Measurements from ENCODE around the gene ATP11A. TPM values are rescaled to one million over a fixed set of nuclear protein-coding genes. Genes with fewer than 3 reads are reported as not detected.

ATP11A gene
- total RNA-seq, 2 donors from 2014 or later, result 10.9 to 89.3 TPM

GRCh38 chr13:112645327-112645914, 44.4 kb upstream of the ATP11A start:
- DNase-seq (ENCODE audit: low spot score), result no peak
- Histone ChIP-seq H3K4me1 (replicated peaks) (no peaks in the 10 kb centered on the region), H3K4me3 (no peak overlapping the region), H3K9me3 (no peaks in the 10 kb centered on the region), H3K36me3 (no peaks in the 10 kb centered on the region), H3K27me3 (replicated peaks; ENCODE audit: insufficient read depth) (no peaks in the 10 kb centered on the region), H3K27ac (no peak overlapping the region)
- intact Hi-C loops (cut with DNase I), result no loop called here
- TF ChIP-seq, protein P1, sequence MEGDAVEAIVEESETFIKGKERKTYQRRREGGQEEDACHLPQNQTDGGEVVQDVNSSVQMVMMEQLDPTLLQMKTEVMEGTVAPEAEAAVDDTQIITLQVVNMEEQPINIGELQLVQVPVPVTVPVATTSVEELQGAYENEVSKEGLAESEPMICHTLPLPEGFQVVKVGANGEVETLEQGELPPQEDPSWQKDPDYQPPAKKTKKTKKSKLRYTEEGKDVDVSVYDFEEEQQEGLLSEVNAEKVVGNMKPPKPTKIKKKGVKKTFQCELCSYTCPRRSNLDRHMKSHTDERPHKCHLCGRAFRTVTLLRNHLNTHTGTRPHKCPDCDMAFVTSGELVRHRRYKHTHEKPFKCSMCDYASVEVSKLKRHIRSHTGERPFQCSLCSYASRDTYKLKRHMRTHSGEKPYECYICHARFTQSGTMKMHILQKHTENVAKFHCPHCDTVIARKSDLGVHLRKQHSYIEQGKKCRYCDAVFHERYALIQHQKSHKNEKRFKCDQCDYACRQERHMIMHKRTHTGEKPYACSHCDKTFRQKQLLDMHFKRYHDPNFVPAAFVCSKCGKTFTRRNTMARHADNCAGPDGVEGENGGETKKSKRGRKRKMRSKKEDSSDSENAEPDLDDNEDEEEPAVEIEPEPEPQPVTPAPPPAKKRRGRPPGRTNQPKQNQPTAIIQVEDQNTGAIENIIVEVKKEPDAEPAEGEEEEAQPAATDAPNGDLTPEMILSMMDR (IDR thresholded peaks at IDR 0.05), result no peak
- TF ChIP-seq POLR2A (IDR thresholded peaks at IDR 0.05), result no peak
- TF ChIP-seq POLR2AphosphoS5 (IDR thresholded peaks at IDR 0.05), result no peak
- 87% methylated on average over 49 of the region's 49 CpGs for WGBS

GRCh38 chr13:112647256-112647655, 42.6 kb upstream of the ATP11A start:
- DNase-seq (ENCODE audit: low spot score), result no peak
- H3K4me3 ChIP-seq, result no peak overlapping the region
- H3K27me3 ChIP-seq (replicated peaks; ENCODE audit: insufficient read depth), result no peaks in the 10 kb centered on the region
- H3K9me3 ChIP-seq, result no peaks in the 10 kb centered on the region
- intact Hi-C loops (cut with DNase I), result no loop called here
- no peak overlapping the region for H3K27ac ChIP-seq
- 89% methylated on average over 14 of the region's 14 CpGs for WGBS
- H3K36me3 ChIP-seq, result no peaks in the 10 kb centered on the region
- H3K4me1 ChIP-seq (replicated peaks), result no peaks in the 10 kb centered on the region
- TF ChIP-seq POLR2A (IDR thresholded peaks at IDR 0.05) (no peak), POLR2AphosphoS5 (IDR thresholded peaks at IDR 0.05) (no peak)
- TF ChIP-seq, protein P1 (IDR thresholded peaks at IDR 0.05), result no peak

GRCh38 chr13:112648101-112648500, 41.7 kb upstream of the ATP11A start:
- Histone ChIP-seq H3K27me3 (replicated peaks; ENCODE audit: insufficient read depth) (no peaks in the 10 kb centered on the region), H3K4me3 (no peak overlapping the region), H3K9me3 (no peaks in the 10 kb centered on the region), H3K36me3 (no peaks in the 10 kb centered on the region), H3K4me1 (replicated peaks) (no peaks in the 10 kb centered on the region), H3K27ac (no peak overlapping the region)
- TF ChIP-seq, protein P1 (IDR thresholded peaks at IDR 0.05), result no peak
- no peak for TF ChIP-seq POLR2AphosphoS5 (IDR thresholded peaks at IDR 0.05)
- no peak for TF ChIP-seq POLR2A (IDR thresholded peaks at IDR 0.05)
- 85% methylated on average over 10 of the region's 10 CpGs for WGBS
- intact Hi-C loops (cut with DNase I), result no loop called here
- DNase-seq (ENCODE audit: low spot score), result no peak

DNA sequence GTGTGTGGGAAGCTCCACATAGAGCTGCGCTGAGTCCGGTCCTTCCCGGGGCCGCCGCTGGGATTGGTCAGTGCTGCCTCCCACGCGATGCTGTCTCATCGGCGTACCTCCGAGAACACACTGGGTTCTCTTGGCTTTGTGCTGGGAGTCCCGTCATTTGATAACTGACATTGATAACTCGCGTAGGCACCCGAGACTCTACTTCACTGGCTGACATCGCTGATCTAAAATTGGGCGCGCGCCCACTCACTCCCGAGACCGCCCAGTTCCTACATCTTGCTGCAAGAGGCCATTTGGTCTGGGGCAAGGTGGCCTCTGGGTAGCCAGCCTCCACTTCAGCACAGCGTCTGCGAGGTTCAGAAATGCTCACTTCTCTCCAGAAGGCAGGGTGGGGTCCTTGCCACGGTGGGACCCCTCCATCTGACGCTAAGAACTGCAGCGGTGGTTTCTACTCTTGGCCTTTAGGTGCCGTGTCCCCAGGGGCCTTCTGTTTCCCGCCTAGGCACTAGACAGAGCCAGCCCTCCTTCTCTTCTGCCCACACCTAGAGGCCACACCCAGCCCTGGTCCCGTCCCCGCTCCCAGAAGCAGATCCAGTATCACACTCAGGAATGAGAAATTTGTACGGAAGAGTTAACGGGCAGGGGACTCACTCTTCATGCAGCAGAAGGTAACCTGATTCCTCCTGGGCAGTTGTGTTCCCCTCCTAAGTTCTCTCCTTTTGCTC, 40.7 kb upstream of the ATP11A start:
- TF ChIP-seq POLR2A (IDR thresholded peaks at IDR 0.05) (no peak), POLR2AphosphoS5 (IDR thresholded peaks at IDR 0.05) (no peak)
- TF ChIP-seq, protein P1 (IDR thresholded peaks at IDR 0.05), result no peak
- no peak overlapping the region for H3K27ac ChIP-seq
- H3K4me3 ChIP-seq, result no peak overlapping the region
- no peak for DNase-seq (ENCODE audit: low spot score)
- H3K9me3 ChIP-seq, result no peaks in the 10 kb centered on the region
- no peaks in the 10 kb centered on the region for H3K4me1 ChIP-seq (replicated peaks)
- WGBS, result 96% methylated on average over 31 of the region's 31 CpGs
- no peaks in the 10 kb centered on the region for H3K36me3 ChIP-seq
- intact Hi-C loops (cut with DNase I), result no loop called here
- no peaks in the 10 kb centered on the region for H3K27me3 ChIP-seq (replicated peaks; ENCODE audit: insufficient read depth)

- no peak for TF ChIP-seq POLR2AphosphoS5 (IDR thresholded peaks at IDR 0.05)
- Histone ChIP-seq H3K4me3 (no peak overlapping the region), H3K27ac (no peak overlapping the region), H3K9me3 (no peaks in the 10 kb centered on the region), H3K4me1 (replicated peaks) (no peaks in the 10 kb centered on the region), H3K36me3 (no peaks in the 10 kb centered on the region), H3K27me3 (replicated peaks; ENCODE audit: insufficient read depth) (no peaks in the 10 kb centered on the region)
- 58% methylated on average over 5 of the region's 5 CpGs for WGBS
- intact Hi-C loops (cut with DNase I), result no loop called here
- DNase-seq (ENCODE audit: low spot score), result no peak
Measured at GRCh38 chr13:112651311-112651710, 38.5 kb upstream of the ATP11A start.
